ENCODE results near the gene MAP2K1. TPM values are rescaled to one million over a fixed set of nuclear protein-coding genes. Genes with fewer than 3 reads are reported as not detected.

The MAP2K1 gene
- 21.2 and 29.3 TPM in 2 replicates for total RNA-seq (2011; cell fraction: chromatin; rRNA removed; ENCODE audit: low replicate concordance)
- total RNA-seq (2011; cell fraction: nucleolus; rRNA removed), result 13.3 and 13.7 TPM in 2 replicates
- 19.4 and 21.1 TPM in 2 replicates for total RNA-seq (2011; cell fraction: nucleoplasm; rRNA removed)
- total RNA-seq (2014; rRNA removed), result 30.0 and 37.6 TPM in 2 replicates
- 29.3 and 29.7 TPM in 2 replicates for total RNA-seq (2014; rRNA removed; fragmentation: Illumina TruSeq; extraction: Trizol)
- total RNA-seq (2015; rRNA removed; fragmentation: Illumina TruSeq; extraction: Trizol), result 22.4 and 24.6 TPM in 2 replicates
- total RNA-seq (2021), result 55.9 and 58.3 TPM in 2 replicates
- 45.5 and 48.2 TPM in 2 replicates for polyA plus RNA-seq (2011; rRNA removed)
- 31.5 and 44.6 TPM in 2 replicates for polyA plus RNA-seq (2011; cell fraction: cytosol; rRNA removed)
- polyA plus RNA-seq (2011; cell fraction: nucleus; rRNA removed), result 18.0 and 20.6 TPM in 2 replicates
- 44.7 and 48.5 TPM in 2 replicates for polyA plus RNA-seq (2012)
- polyA plus RNA-seq (2014; fragmentation: Illumina TruSeq; extraction: Trizol), result 41.4 and 42.3 TPM in 2 replicates
- 10 to 100 TPM in 1 of 2 experiments, 1 to 10 TPM in 1; 7.5 to 10.9 TPM for polyA plus RNA-seq (2014; fragmentation: Nextera tagmentation; extraction: Ambion mirVana)
- 45.0 and 52.7 TPM in 2 replicates for polyA plus RNA-seq (2014; rRNA removed)
- polyA minus RNA-seq (2011; rRNA and poly(A)+ RNA removed), result 24.3 and 25.8 TPM in 2 replicates
- 17.0 and 20.3 TPM in 2 replicates for polyA minus RNA-seq (2011; cell fraction: cytosol; rRNA and poly(A)+ RNA removed)
- polyA minus RNA-seq (2011; cell fraction: nucleus; rRNA and poly(A)+ RNA removed), result 6.5 and 10.6 TPM in 2 replicates
- percentile 77 among the genes with signal in this experiment for Bru-seq, nascent RNA
- BruChase-seq, experiment 1, labeled RNA remaining after a 2-hour chase, result percentile 79 among the genes with signal in this experiment
- BruChase-seq, experiment 2, labeled RNA remaining after a 6-hour chase, result percentile 75 among the genes with signal in this experiment
- long read RNA-seq, experiment 1, transcript MAP2K1-201 (11 exons, 3,410 nt), result major isoform, 144 of 177 reads
- long read RNA-seq, experiment 1, partial matches to known transcripts, result 17 of 177 reads
- long read RNA-seq, experiment 1, other reads (novel, unspliced or antisense), result 16 of 177 reads
- long read RNA-seq, experiment 2, transcript MAP2K1-201 (11 exons, 3,410 nt), result major isoform, 29 of 44 reads
- long read RNA-seq, experiment 2, partial matches to known transcripts, result 4 of 44 reads
- long read RNA-seq, experiment 2, other reads (novel, unspliced or antisense), result 11 of 44 reads
- long read RNA-seq, experiment 3, transcript MAP2K1-201 (11 exons, 3,410 nt), result major isoform, 26 of 33 reads
- long read RNA-seq, experiment 3, partial matches to known transcripts, result 4 of 33 reads
- long read RNA-seq, experiment 3, other reads (novel, unspliced or antisense), result 3 of 33 reads

DNA sequence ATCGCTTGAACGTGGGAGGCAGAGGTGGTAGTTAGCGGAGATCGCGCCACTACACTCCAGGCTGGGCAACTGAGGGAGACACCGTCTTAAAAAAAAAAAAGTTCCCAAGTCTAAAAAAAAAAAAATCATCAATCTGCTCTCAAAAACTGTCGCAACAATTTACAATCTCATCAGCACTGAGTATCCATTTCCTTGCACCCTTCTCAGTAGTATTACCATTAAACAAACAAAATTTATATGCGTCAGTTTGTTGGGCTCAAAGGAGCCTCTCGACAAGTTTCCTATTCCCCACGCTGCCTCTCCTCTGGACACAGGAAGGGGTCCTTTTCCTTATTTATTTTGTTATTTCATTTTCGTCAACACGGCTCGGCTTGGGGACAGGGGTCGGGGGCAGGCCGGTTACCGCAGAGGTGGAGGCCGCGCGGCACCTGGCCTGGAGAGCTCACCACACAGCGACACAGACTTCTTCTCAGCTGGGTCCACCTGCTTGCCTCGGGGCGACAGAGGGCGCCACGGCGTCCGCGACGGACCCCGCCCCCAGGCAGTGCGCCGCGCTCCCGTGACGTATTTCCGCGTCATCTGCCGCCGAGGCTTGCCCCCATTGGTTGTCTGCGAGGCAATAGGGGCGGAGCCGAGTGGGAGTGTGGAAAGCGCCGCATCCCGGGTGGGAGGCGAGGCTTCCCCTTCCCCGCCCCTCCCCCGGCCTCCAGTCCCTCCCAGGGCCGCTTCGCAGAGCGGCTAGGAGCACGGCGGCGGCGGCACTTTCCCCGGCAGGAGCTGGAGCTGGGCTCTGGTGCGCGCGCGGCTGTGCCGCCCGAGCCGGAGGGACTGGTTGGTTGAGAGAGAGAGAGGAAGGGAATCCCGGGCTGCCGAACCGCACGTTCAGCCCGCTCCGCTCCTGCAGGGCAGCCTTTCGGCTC lies at the start of gene MAP2K1:
Gene MAP2K1, plus strand, starts transcription at position 709 of the 920 bp plus-strand sequence. CDS start 436 bp downstream, outside the sequence.
- FAIRE-seq (peak; percentile 90), DNase-seq (ENCODE audit: extremely low read depth in 1 of 4, low spot score in 3 of 4) (peak; percentile 98 to 99 (median 98)), ATAC-seq (peak; percentile 94)
- peak within 1 kb of the TSS; percentile 90 to 96 for H3K9ac ChIP-seq (ENCODE audit: insufficient read depth in 1 of 2, low read depth in 2 of 2, low read length in 2 of 2)
- peak within 1 kb of the TSS; percentile 99 for H3K4me2 ChIP-seq (ENCODE audit: insufficient read depth, low read length)
- in situ Hi-C loops (cut with MboI), result loop anchor here (5.0 kb wide), 1 partner anchor 96 kb away; no protein-coding TSS in a partner anchor
- peak within 1 kb of the TSS; percentile 86 for H3K4me3 ChIP-seq
- BruUV-seq (replicated peaks), result TSS peak; percentile 83
- H3K9me1 ChIP-seq (ENCODE audit: control insufficient read depth, insufficient read depth, low read length), result no peaks in the 10 kb centered on the region
- H3K4me1 ChIP-seq (replicated peaks in 1 of 2; ENCODE audit: control insufficient read depth in 2 of 2, insufficient read depth in 2 of 2, low read length in 2 of 2), result peaks cover 18 to 22% of the 10 kb centered on the region in 2 experiments; a peak in 3 of 5 replicates
- intact Hi-C loops (cut with micrococcal nuclease), result loop anchor here (1.0 to 2.0 kb wide), 2 partner anchors 30 to 111 kb away; partner anchors contain the start of genes SNAPC5 and TIPIN
- POLR2A ChIA-PET, result interaction anchor here (0.7 to 1.7 kb wide), 8 partner anchors 16 to 111 kb away, joined by 3 to 7 read pairs (median 3); partner anchors contain the start of genes SNAPC5 and TIPIN
- no peaks in the 10 kb centered on the region for H3K9me3 ChIP-seq (replicated peaks; ENCODE audit: control insufficient read depth, insufficient read depth, low read depth, low read length)
- H4K20me1 ChIP-seq (replicated peaks; ENCODE audit: control insufficient read depth, insufficient read depth, low read length), result peaks cover 13% of the 10 kb centered on the region
- 2% methylated on average over 65 of the region's 69 CpGs for WGBS (ENCODE audit: insufficient coverage, low coverage, missing lambda C conversion rate)
- peak within 1 kb of the TSS; percentile 90 for H2AFZ ChIP-seq (ENCODE audit: low read depth, low read length)
- H3K36me3 ChIP-seq (ENCODE audit: control insufficient read depth, insufficient read depth, low read length), result peaks cover 22% of the 10 kb centered on the region; the same call in 2 of the 3 replicates
- CTCF ChIA-PET (ENCODE audit: low intra/inter-chr PET ratio), result interaction anchor here (1.5 kb wide), 1 partner anchor 111 kb away, joined by 4 read pairs; the partner anchor contains the start of gene SNAPC5
- peaks cover 60% of the 10 kb centered on the region for H3K79me2 ChIP-seq (ENCODE audit: control insufficient read depth, insufficient read depth, low read length)
- H3K27ac ChIP-seq (ENCODE audit: extremely low read depth, low read depth, low read length), result peak within 1 kb of the TSS; percentile 80
- no peaks in the 10 kb centered on the region for H3K27me3 ChIP-seq (ENCODE audit: control insufficient read depth in 2 of 2, insufficient read depth in 2 of 2, low read length in 2 of 2)
- TF ChIP-seq, protein P1, sequence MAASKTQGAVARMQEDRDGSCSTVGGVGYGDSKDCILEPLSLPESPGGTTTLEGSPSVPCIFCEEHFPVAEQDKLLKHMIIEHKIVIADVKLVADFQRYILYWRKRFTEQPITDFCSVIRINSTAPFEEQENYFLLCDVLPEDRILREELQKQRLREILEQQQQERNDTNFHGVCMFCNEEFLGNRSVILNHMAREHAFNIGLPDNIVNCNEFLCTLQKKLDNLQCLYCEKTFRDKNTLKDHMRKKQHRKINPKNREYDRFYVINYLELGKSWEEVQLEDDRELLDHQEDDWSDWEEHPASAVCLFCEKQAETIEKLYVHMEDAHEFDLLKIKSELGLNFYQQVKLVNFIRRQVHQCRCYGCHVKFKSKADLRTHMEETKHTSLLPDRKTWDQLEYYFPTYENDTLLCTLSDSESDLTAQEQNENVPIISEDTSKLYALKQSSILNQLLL (CRISPR knock-in tag; IDR thresholded peaks at IDR 0.05; ENCODE audit: borderline replicate concordance), result no peak
- TF ChIP-seq ZNF589 (CRISPR knock-in tag; IDR thresholded peaks at IDR 0.05; ENCODE audit: low read depth) (no peak), HMBOX1 (IDR thresholded peaks at IDR 0.05) (no peak), BRD9 (IDR thresholded peaks at IDR 0.05; ENCODE audit: low read depth, partially characterized antibody) (peak; percentile 40), NCOA2 (IDR thresholded peaks at IDR 0.05; ENCODE audit: partially characterized antibody in 2 of 2) (no peak), RBFOX2 (IDR thresholded peaks at IDR 0.05; ENCODE audit: low read depth, low read length) (peak; percentile 90), KLF13 (tag; IDR thresholded peaks at IDR 0.05; ENCODE audit: borderline replicate concordance, low read depth) (peak; percentile 97), E2F1 (CRISPR knock-in tag; IDR thresholded peaks at IDR 0.05) (no peak), FOS (IDR thresholded peaks at IDR 0.05; ENCODE audit: extremely low read depth, insufficient read length) (peak; percentile 50)
